Loucy (cell line): ENCODE results near the gene LRRC1.

Experiments used
- H2AFZ ChIP-seq: fragments of 200-600 bp; sonication (generic); 2 replicates; pipeline ENCODE4 v1.6.0; 2016; ENCODE audit warnings: antibody characterized with exemption, mild to moderate bottlenecking, low read length, moderate library complexity
- H3F3A ChIP-seq: fragments of 200-600 bp; 2 replicates; pipeline ENCODE4 v1.6.0; 2016; ENCODE audit warnings: antibody characterized with exemption, low read depth, mild to moderate bottlenecking
- H3K27me3 ChIP-seq: fragments of 200-600 bp; sonication (generic); 2 replicates; pipeline ENCODE4 v1.6.1; 2014; ENCODE audit warnings: low read length, mild to moderate bottlenecking; ENCODE audit not compliant: insufficient read depth, poor library complexity, severe bottlenecking
- H3K36me3 ChIP-seq: fragments of 200-600 bp; sonication (generic); 2 replicates; pipeline ENCODE4 v1.6.1; 2016; ENCODE audit warnings: low read length; ENCODE audit not compliant: insufficient read depth
- H3K4me1 ChIP-seq: fragments of 200-600 bp; sonication (generic); 2 replicates; pipeline ENCODE4 v1.5.1; 2014; ENCODE audit warnings: low read length, mild to moderate bottlenecking; ENCODE audit not compliant: insufficient read depth, poor library complexity, severe bottlenecking
- H3K4me2 ChIP-seq: fragments of 200-600 bp; sonication (generic); 2 replicates; pipeline ENCODE4 v1.6.0; 2014; ENCODE audit warnings: antibody characterized with exemption, low read length, low read depth, mild to moderate bottlenecking; ENCODE audit not compliant: poor library complexity, severe bottlenecking
- H3K4me3 ChIP-seq: fragments of 200-600 bp; sonication (generic); 2 replicates; pipeline ENCODE4 v1.5.1; 2014; ENCODE audit warnings: low read length, mild to moderate bottlenecking, mixed read lengths; ENCODE audit not compliant: poor library complexity, severe bottlenecking
- H3K79me2 ChIP-seq: fragments of 200-600 bp; sonication (generic); 2 replicates; pipeline ENCODE4 v1.6.1; 2014; ENCODE audit warnings: low read length; ENCODE audit not compliant: insufficient read depth
- H3K9ac ChIP-seq: fragments of 200-600 bp; sonication (generic); 2 replicates; pipeline ENCODE4 v1.6.0; 2014; ENCODE audit warnings: mild to moderate bottlenecking, low read depth, low read length, moderate library complexity; ENCODE audit not compliant: poor library complexity, severe bottlenecking
- H3K9me2 ChIP-seq: fragments of 200-600 bp; sonication (generic); replicated peaks from 2 replicates; pipeline ENCODE4 v1.6.1; 2016; ENCODE audit warnings: low read depth, low read length, mixed read lengths
- H3K9me3 ChIP-seq: fragments of 200-600 bp; sonication (generic); 2 replicates; pipeline ENCODE4 v1.6.1; 2014; ENCODE audit warnings: mild to moderate bottlenecking, antibody characterized with exemption, low read length, low read depth; ENCODE audit not compliant: insufficient read depth
- H4K20me1 ChIP-seq: fragments of 200-600 bp; sonication (generic); 2 replicates; pipeline ENCODE4 v1.6.0; 2014; ENCODE audit warnings: antibody characterized with exemption, low read length, mild to moderate bottlenecking; ENCODE audit not compliant: insufficient read depth, poor library complexity, severe bottlenecking
- CTCF ChIP-seq: fragments of 200-600 bp; sonication (generic); conservative IDR thresholded peaks from 2 replicates; pipeline ENCODE4 v1.5.1; 2014; ENCODE audit warnings: mild to moderate bottlenecking, antibody characterized with exemption, low read length
- EZH2phosphoT487 ChIP-seq: fragments of 200-600 bp; IDR thresholded peaks from 2 replicates; pipeline ENCODE4 v1.6.1; 2018; ENCODE audit warnings: antibody characterized with exemption, mild to moderate bottlenecking, moderate library complexity, borderline replicate concordance

LRRC1 gene

GRCh38 chr6:53920881-53921280 lies 126.1 kb downstream of the LRRC1 start:
- Histone ChIP-seq H3K9me2 (no peaks in the 10 kb centered on the region), H3K4me3 (no peak overlapping the region), H3K27me3 (no peaks in the 10 kb centered on the region), H3K36me3 (peaks cover 21% of the 10 kb centered on the region), H3F3A (no peaks in the 10 kb centered on the region), H3K4me1 (no peaks in the 10 kb centered on the region), H3K4me2 (no peak overlapping the region), H3K79me2 (no peaks in the 10 kb centered on the region), H2AFZ (no peak overlapping the region), H3K9me3 (no peaks in the 10 kb centered on the region), H4K20me1 (no peaks in the 10 kb centered on the region), H3K9ac (no peak overlapping the region)
- TF ChIP-seq CTCF (no peak), EZH2phosphoT487 (no peak)

- H2AFZ ChIP-seq: no peak overlapping the region
- no peaks in the 10 kb centered on the region for H3K4me1 ChIP-seq
- H3K9me3 ChIP-seq: no peaks in the 10 kb centered on the region
- no peak overlapping the region for H3K4me2 ChIP-seq
- H3K36me3 ChIP-seq: peaks cover 21% of the 10 kb centered on the region
- no peaks in the 10 kb centered on the region for H3K27me3 ChIP-seq
- H3K9ac ChIP-seq: no peak overlapping the region
- H3K9me2 ChIP-seq: no peaks in the 10 kb centered on the region
- H3F3A ChIP-seq: no peaks in the 10 kb centered on the region
- no peak for TF ChIP-seq EZH2phosphoT487
- H4K20me1 ChIP-seq: no peaks in the 10 kb centered on the region
- no peak overlapping the region for H3K4me3 ChIP-seq
- no peaks in the 10 kb centered on the region for H3K79me2 ChIP-seq
These were observed 126.8 kb downstream of the LRRC1 start for GRCh38 chr6:53921639-53922038.

- H3K9me2 ChIP-seq: no peaks in the 10 kb centered on the region
- no peaks in the 10 kb centered on the region for H3K9me3 ChIP-seq
- no peak overlapping the region for H3K4me2 ChIP-seq
- no peak overlapping the region for H3K4me3 ChIP-seq
- no peaks in the 10 kb centered on the region for H3F3A ChIP-seq
- peaks cover 21% of the 10 kb centered on the region for H3K36me3 ChIP-seq
- no peak overlapping the region for H2AFZ ChIP-seq
- no peaks in the 10 kb centered on the region for H3K27me3 ChIP-seq
- H3K4me1 ChIP-seq: peaks cover 3% of the 10 kb centered on the region
- no peaks in the 10 kb centered on the region for H4K20me1 ChIP-seq
- TF ChIP-seq EZH2phosphoT487: no peak
- TF ChIP-seq CTCF: no peak
- H3K79me2 ChIP-seq: no peaks in the 10 kb centered on the region
- H3K9ac ChIP-seq: no peak overlapping the region
These were observed 127.8 kb downstream of the LRRC1 start for GRCh38 chr6:53922539-53922981.

GRCh38 chr6:53924277-53924676 lies 129.5 kb downstream of the LRRC1 start:
- no peak for TF ChIP-seq EZH2phosphoT487
- no peak for TF ChIP-seq CTCF
- no peak overlapping the region for H2AFZ ChIP-seq
- no peaks in the 10 kb centered on the region for H3K9me3 ChIP-seq
- H3K4me3 ChIP-seq: no peak overlapping the region
- H3K4me1 ChIP-seq: peaks cover 3% of the 10 kb centered on the region
- no peaks in the 10 kb centered on the region for H3K9me2 ChIP-seq
- no peaks in the 10 kb centered on the region for H4K20me1 ChIP-seq
- no peak overlapping the region for H3K9ac ChIP-seq
- no peaks in the 10 kb centered on the region for H3K27me3 ChIP-seq
- H3K4me2 ChIP-seq: no peak overlapping the region
- H3F3A ChIP-seq: no peaks in the 10 kb centered on the region
- H3K36me3 ChIP-seq: peaks cover 21% of the 10 kb centered on the region
- no peaks in the 10 kb centered on the region for H3K79me2 ChIP-seq
